HG02885 (cell line): ENCODE measurements around the gene LCOR.

Experiments used
- ATAC-seq: cut with Tn5 transposase; IDR thresholded peaks from one replicate; pipeline ENCODE4 v1.9.1; 2021; ENCODE audit warnings: mild to moderate bottlenecking; ENCODE audit not compliant: unreplicated experiment, poor library complexity

Gene LCOR

GRCh38 chr10:96878057-96878456, 46.0 kb downstream of the LCOR start:
- no peak for ATAC-seq

- ATAC-seq: no peak
Observed at GRCh38 chr10:96880575-96880974, 48.5 kb downstream of the LCOR start.

GRCh38 chr10:96889415-96890171, 57.5 kb downstream of the LCOR start:
- no peak for ATAC-seq

- no peak for ATAC-seq
Observed at GRCh38 chr10:96890172-96890513, 58.0 kb downstream of the LCOR start.

GRCh38 chr10:96890580-96890979, 58.5 kb downstream of the LCOR start:
- no peak for ATAC-seq

GRCh38 chr10:96891840-96892239, 59.7 kb downstream of the LCOR start:
- ATAC-seq: no peak

GRCh38 chr10:96895662-96896424, 63.7 kb downstream of the LCOR start:
- no peak for ATAC-seq

GRCh38 chr10:96896884-96897589, 64.9 kb downstream of the LCOR start:
- ATAC-seq: no peak

GRCh38 chr10:96902117-96902516, 70.0 kb downstream of the LCOR start:
- ATAC-seq: no peak

- no peak for ATAC-seq
Observed at GRCh38 chr10:96902731-96903358, 70.7 kb downstream of the LCOR start.

GRCh38 chr10:96904648-96905047, 72.5 kb downstream of the LCOR start:
- no peak for ATAC-seq

- no peak for ATAC-seq
Observed at GRCh38 chr10:96906864-96907263, 74.8 kb downstream of the LCOR start.

- ATAC-seq: no peak
Observed at GRCh38 chr10:96910488-96911395, 78.6 kb downstream of the LCOR start.

- no peak for ATAC-seq
Observed at GRCh38 chr10:96912405-96912804, 80.3 kb downstream of the LCOR start.

- ATAC-seq: no peak
Observed at GRCh38 chr10:96913906-96914305, 81.8 kb downstream of the LCOR start.

GRCh38 chr10:96917628-96918027, 85.5 kb downstream of the LCOR start:
- ATAC-seq: no peak

- no peak for ATAC-seq
Observed at GRCh38 chr10:96918214-96919002, 86.3 kb downstream of the LCOR start.

- no peak for ATAC-seq
Observed at GRCh38 chr10:96919785-96920430, 87.8 kb downstream of the LCOR start.

- no peak for ATAC-seq
Observed at GRCh38 chr10:96921655-96922054, 89.6 kb downstream of the LCOR start.
